K562 (cell line): ENCODE measurements around the gene CFAP53. TPM values are rescaled to one million over a fixed set of nuclear protein-coding genes. Genes with fewer than 3 reads are reported as not detected.

Source experiments
- ATAC-seq: fragments of 200-7000 bp; cut with Tn5 transposase; 3 replicates; pipeline ENCODE4 v1.9.1; 2020; ENCODE audit warnings: moderate library complexity
- BruUV-seq: library from RNA; stranded (reverse); fragments of 400-500 nt; replicated peaks from 2 replicates; lab custom pipeline; 2021; lab: Mats Ljungman, UMichigan
- CTCF ChIA-PET: fragments of 300-600 bp; formaldehyde crosslinking; extraction: SDS; loops from one replicate; lab custom pipeline; 2021; ENCODE audit warnings: low intra/inter-chr PET ratio; lab: Yijun Ruan, JAX
- POLR2A ChIA-PET: fragments of 300-600, 350-650 bp; sonication (Branson Sonifier 250); formaldehyde crosslinking; extraction: SDS; loops from one replicate; lab custom pipeline; 2021; ENCODE audit warnings: antibody characterized with exemption, inconsistent platforms; lab: Yijun Ruan, JAX
- DNase-seq, 4 experiments: peaks; one replicate each; pipeline versions ENCODE4 v3.0.0 to v3.0.0-alpha.2; 2011 to 2018; ENCODE audit warnings: low spot score in 3 of 4, mixed read lengths in 3 of 4; ENCODE audit errors: extremely low read depth in 1 of 4
- FAIRE-seq: peaks from 2 replicates; lab custom pipeline; 2011; peaks lifted over from hg19 to GRCh38; lab: Jason Lieb, UNC
- H2AFZ ChIP-seq: 2 replicates; pipeline ENCODE4 v1.6.0; 2011; ENCODE audit warnings: low read depth, low read length, control low read depth, inconsistent platforms
- H3K27ac ChIP-seq: fragments of 200-600 bp; 3 replicates; pipeline ENCODE4 v1.8.0; 2011; ENCODE audit warnings: low read depth, mild to moderate bottlenecking, control low read depth, inconsistent platforms, low read length, moderate library complexity, mixed read lengths; ENCODE audit errors: extremely low read depth
- H3K27me3 ChIP-seq, 2 experiments: fragments of 300-600 bp in 1 of 2; 2 replicates in 1 of 2; 3 replicates in 1 of 2; pipeline versions ENCODE4 v1.6.0 to v1.8.0; 2011; ENCODE audit warnings: inconsistent platforms in 2 of 2, low read length in 2 of 2, mild to moderate bottlenecking in 1 of 2, mixed read lengths in 1 of 2, moderate library complexity in 1 of 2; ENCODE audit not compliant: control insufficient read depth in 2 of 2, insufficient read depth in 2 of 2
- H3K36me3 ChIP-seq: fragments of 300-600 bp; 3 replicates; pipeline ENCODE4 v1.8.0; 2011; ENCODE audit warnings: mild to moderate bottlenecking, low read length, inconsistent platforms; ENCODE audit not compliant: control insufficient read depth, insufficient read depth
- H3K4me1 ChIP-seq, 2 experiments: fragments of 200-600 bp in 1 of 2; replicated peaks in 1 of 2; 2 replicates in 1 of 2; 3 replicates in 1 of 2; pipeline versions ENCODE4 v1.5.1 to v1.8.0; 2011; ENCODE audit warnings: inconsistent platforms in 2 of 2, low read length in 2 of 2, mild to moderate bottlenecking in 1 of 2, mixed read lengths in 1 of 2, moderate library complexity in 1 of 2; ENCODE audit not compliant: control insufficient read depth in 2 of 2, insufficient read depth in 2 of 2
- H3K4me2 ChIP-seq: 2 replicates; pipeline ENCODE4 v1.6.1; 2011; ENCODE audit warnings: low read length, control low read depth, inconsistent platforms, mixed read lengths; ENCODE audit not compliant: insufficient read depth
- H3K4me3 ChIP-seq: fragments of 200-600 bp; sonication (generic), shearing (Covaris generic); 2 replicates; pipeline ENCODE4 v1.5.1; 2016; ENCODE audit warnings: control low read depth, inconsistent platforms
- H3K79me2 ChIP-seq: fragments of 200-600 bp; 3 replicates; pipeline ENCODE4 v1.8.0; 2011; ENCODE audit warnings: low read length, inconsistent platforms; ENCODE audit not compliant: control insufficient read depth, insufficient read depth
- H3K9ac ChIP-seq, 2 experiments: 2 replicates each; pipeline versions ENCODE4 v1.6.0 to v1.6.1; 2011; ENCODE audit warnings: low read depth in 2 of 2, low read length in 2 of 2, control low read depth in 1 of 2, inconsistent platforms in 1 of 2, mild to moderate bottlenecking in 1 of 2, mixed read lengths in 1 of 2; ENCODE audit not compliant: insufficient read depth in 1 of 2
- H3K9me1 ChIP-seq: one replicate; pipeline ENCODE4 v1.6.0; 2011; ENCODE audit warnings: inconsistent platforms, mild to moderate bottlenecking, low read length, moderate library complexity; ENCODE audit not compliant: control insufficient read depth, insufficient read depth
- H3K9me3 ChIP-seq: replicated peaks from 2 replicates; pipeline ENCODE4 v1.5.1; 2011; ENCODE audit warnings: low read depth, low read length, inconsistent platforms; ENCODE audit not compliant: control insufficient read depth, insufficient read depth
- H4K20me1 ChIP-seq: replicated peaks from 2 replicates; pipeline ENCODE4 v1.6.1; 2011; ENCODE audit warnings: low read length, inconsistent platforms, mixed read lengths; ENCODE audit not compliant: control insufficient read depth, insufficient read depth
- ARID2 ChIP-seq: fragments of 450-650 bp; IDR thresholded peaks from 2 replicates; pipeline ENCODE4 v1.6.1; 2017; ENCODE audit warnings: antibody characterized with exemption, mild to moderate bottlenecking
- CBX3 ChIP-seq, 2 experiments: IDR thresholded peaks; 1 replicate in 1 of 2; 2 replicates in 1 of 2; pipeline ENCODE4 v1.6.1; 2012; ENCODE audit warnings: inconsistent platforms in 2 of 2, low read length in 2 of 2, borderline replicate concordance in 1 of 2, control low read depth in 1 of 2
- EZH2 ChIP-seq: IDR thresholded peaks from 2 replicates; pipeline ENCODE4 v1.6.1; 2012; ENCODE audit warnings: low read depth, mild to moderate bottlenecking, inconsistent platforms, low read length, borderline replicate concordance
- FOXK2 ChIP-seq, 2 experiments: fragments of 450-650 bp; IDR thresholded peaks in 1 of 2; conservative IDR thresholded peaks in 1 of 2; 2 replicates each; pipeline ENCODE4 v1.6.1; 2016; ENCODE audit warnings: low read depth in 2 of 2, mild to moderate bottlenecking in 1 of 2
- KDM2B ChIP-seq: fragments of 250-450 bp; sonication (Bioruptor Pico); IDR thresholded peaks from 2 replicates; pipeline ENCODE4 v1.8.0; 2021; ENCODE audit warnings: mild to moderate bottlenecking, moderate library complexity
- MYC ChIP-seq, 2 experiments: fragments of 250-450 bp in 1 of 2; sonication (Bioruptor Pico) in 1 of 2; IDR thresholded peaks; 2 replicates each; pipeline versions ENCODE4 v1.5.1 to v1.6.1; 2012 to 2021; ENCODE audit warnings: low read depth in 2 of 2, borderline replicate concordance in 1 of 2, improper control_type of control experiment in 1 of 2, low read length in 1 of 2, mild to moderate bottlenecking in 1 of 2, moderate library complexity in 1 of 2
- NFE2L1 ChIP-seq: fragments of 450-650 bp; IDR thresholded peaks from 2 replicates; pipeline ENCODE4 v1.6.1; 2016; ENCODE audit warnings: missing genetic modification characterization, low read depth, mild to moderate bottlenecking, missing compliant biosample characterization, moderate library complexity, borderline replicate concordance
- SUPT5H ChIP-seq: fragments of 450-650 bp; IDR thresholded peaks from 2 replicates; pipeline ENCODE4 v1.6.1; 2016
- TSC22D4 ChIP-seq: fragments of 450-650 bp; IDR thresholded peaks from 2 replicates; pipeline ENCODE4 v1.6.1; 2016; ENCODE audit warnings: missing genetic modification characterization, missing biosample characterization, control low read depth
- USF1 ChIP-seq: sonication (generic); formaldehyde crosslinking; IDR thresholded peaks from 2 replicates; pipeline ENCODE4 v1.9.0; 2022; ENCODE audit warnings: mild to moderate bottlenecking, missing genetic modification reagents
- ZBTB17 ChIP-seq: fragments of 450-650 bp; formaldehyde crosslinking; IDR thresholded peaks from 2 replicates; pipeline ENCODE4 v1.4.0; 2020; ENCODE audit warnings: mild to moderate bottlenecking
- ZNF140 ChIP-seq: fragments of 250-450 bp; sonication (Bioruptor Pico); IDR thresholded peaks from 2 replicates; pipeline ENCODE4 v1.8.0; 2021; ENCODE audit warnings: moderate library complexity, mild to moderate bottlenecking, inconsistent platforms
- ZNF175 ChIP-seq: fragments of 200-800 bp; sonication (Bioruptor generic); IDR thresholded peaks from 2 replicates; pipeline ENCODE4 v1.6.1; 2016; ENCODE audit warnings: low read depth, mild to moderate bottlenecking, missing genetic modification characterization, missing compliant biosample characterization
- ZNF584 ChIP-seq: fragments of 200-800 bp; sonication (Bioruptor generic); IDR thresholded peaks from 2 replicates; pipeline ENCODE4 v1.6.1; 2016; ENCODE audit warnings: low read depth, mild to moderate bottlenecking, missing genetic modification characterization, missing compliant biosample characterization
- WGBS: fragments of 100-300 bp; shearing (Covaris generic); methylation state at CpG from one replicate; pipeline ENCODE4 v1.1.6; 2016; ENCODE audit warnings: low coverage, mixed read lengths; ENCODE audit not compliant: insufficient coverage; ENCODE audit errors: missing lambda C conversion rate; 5-methylcytosine and 5-hydroxymethylcytosine counted together
- in situ Hi-C: fragments of 300-500 bp; cut with MboI; formaldehyde crosslinking; loops from 4 replicates; pipeline ENCODE4 v1.15.0; 2018; ENCODE audit warnings: inconsistent platforms, mixed read lengths
- intact Hi-C: fragments of 100-400 bp; cut with micrococcal nuclease; formaldehyde crosslinking; loops from 2 replicates; pipeline ENCODE4 v1.14.2; 2022
- polyA plus RNA-seq, 8 experiments: library from polyadenylated mRNA; depleted of rRNA in 4 of 8; stranded (reverse) in 5 of 8; unstranded in 3 of 8; fragments of >200 nt; fragmentation: Nextera tagmentation in 2 of 8; fragmentation: Illumina TruSeq in 1 of 8; extraction: Ambion mirVana in 2 of 8; extraction: Trizol in 1 of 8; gene quantifications; 2 replicates each; pipeline versions ENCODE4 v1.2.1 to v1.2.3, GENCODE V29; 2011 to 2014; ENCODE audit warnings: inconsistent platforms in 1 of 8, missing spikeins in 1 of 8
- total RNA-seq, 7 experiments: library from RNA; depleted of rRNA in 6 of 7; stranded (reverse); fragments of >200 nt in 6 of 7; fragmentation: Illumina TruSeq in 2 of 7; extraction: Trizol in 2 of 7; gene quantifications; 2 replicates each; pipeline versions ENCODE4 v1.2.1 to v1.2.3, GENCODE V29; 2011 to 2021; ENCODE audit warnings: low replicate concordance in 1 of 7
- TF ChIP-seq, protein P1 (sequence below): fragments of 200-400 bp; formaldehyde crosslinking; IDR thresholded peaks from 2 replicates; pipeline ENCODE4 v1.6.1; 2017; ENCODE audit warnings: mild to moderate bottlenecking, low read depth, low read length, moderate library complexity

Gene CFAP53
- total and polyA plus RNA-seq, 9 of the 15 experiments (the other 6 are each of a cell fraction or from before 2014, with no cell fraction given): 0.21 to 1.9 (median 1.2) TPM

GRCh38 chr18:50276452-50276851 lies 10.2 kb upstream of the CFAP53 start:
- H3K9me1 ChIP-seq: no peaks in the 10 kb centered on the region
- H3K27me3 ChIP-seq: no peaks in the 10 kb centered on the region
- ChIA-PET POLR2A (no interaction called here), CTCF (no interaction called here)
- TF ChIP-seq CBX3 (IDR thresholded peaks at IDR 0.05; ENCODE audit: borderline replicate concordance in 1 of 2, low read length in 2 of 2): no peak
- TF ChIP-seq, protein P1, sequence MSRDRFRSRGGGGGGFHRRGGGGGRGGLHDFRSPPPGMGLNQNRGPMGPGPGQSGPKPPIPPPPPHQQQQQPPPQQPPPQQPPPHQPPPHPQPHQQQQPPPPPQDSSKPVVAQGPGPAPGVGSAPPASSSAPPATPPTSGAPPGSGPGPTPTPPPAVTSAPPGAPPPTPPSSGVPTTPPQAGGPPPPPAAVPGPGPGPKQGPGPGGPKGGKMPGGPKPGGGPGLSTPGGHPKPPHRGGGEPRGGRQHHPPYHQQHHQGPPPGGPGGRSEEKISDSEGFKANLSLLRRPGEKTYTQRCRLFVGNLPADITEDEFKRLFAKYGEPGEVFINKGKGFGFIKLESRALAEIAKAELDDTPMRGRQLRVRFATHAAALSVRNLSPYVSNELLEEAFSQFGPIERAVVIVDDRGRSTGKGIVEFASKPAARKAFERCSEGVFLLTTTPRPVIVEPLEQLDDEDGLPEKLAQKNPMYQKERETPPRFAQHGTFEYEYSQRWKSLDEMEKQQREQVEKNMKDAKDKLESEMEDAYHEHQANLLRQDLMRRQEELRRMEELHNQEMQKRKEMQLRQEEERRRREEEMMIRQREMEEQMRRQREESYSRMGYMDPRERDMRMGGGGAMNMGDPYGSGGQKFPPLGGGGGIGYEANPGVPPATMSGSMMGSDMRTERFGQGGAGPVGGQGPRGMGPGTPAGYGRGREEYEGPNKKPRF: no peak
- TF ChIP-seq NFE2L1: no peak
- no peak for TF ChIP-seq SUPT5H
- TF ChIP-seq ZNF175 (CRISPR knock-in tag): no peak
- TF ChIP-seq KDM2B (CRISPR knock-in tag): no peak
- no peak for TF ChIP-seq EZH2
- TF ChIP-seq ZNF140 (CRISPR knock-in tag): no peak
- no peak for TF ChIP-seq ARID2
- TF ChIP-seq ZNF584 (CRISPR knock-in tag): no peak
- no peak for TF ChIP-seq TSC22D4 (tag)
- TF ChIP-seq FOXK2 (conservative IDR thresholded peaks at IDR 0.05 in 1 of 2, IDR thresholded peaks at IDR 0.05 in 1 of 2; ENCODE audit: low read depth in 2 of 2): no peak
- TF ChIP-seq USF1 (CRISPR knock-in tag): no peak
- no peak for TF ChIP-seq ZBTB17
- no peak for TF ChIP-seq MYC (IDR thresholded peaks at IDR 0.05; ENCODE audit: low read depth, low read length)
- TF ChIP-seq MYC (CRISPR knock-in tag; IDR thresholded peaks at IDR 0.05; ENCODE audit: borderline replicate concordance, low read depth): no peak
- H3K36me3 ChIP-seq: peaks cover 83% of the 10 kb centered on the region; the same call in 2 of the 3 replicates
- no TSS peak for BruUV-seq
- H2AFZ ChIP-seq: no peak overlapping the region
- no peak overlapping the region for H3K9ac ChIP-seq
- H4K20me1 ChIP-seq: peaks cover 2% of the 10 kb centered on the region; the same call in 1 of the 2 replicates
- FAIRE-seq (no peak), DNase-seq (no peak), ATAC-seq (no peak)
- in situ Hi-C loops (no loop called here), intact Hi-C loops (no loop called here)
- H3K4me2 ChIP-seq: no peak overlapping the region
- peaks cover 33% of the 10 kb centered on the region for H3K79me2 ChIP-seq
- H3K4me1 ChIP-seq: peaks cover 4 to 11% of the 10 kb centered on the region in 2 experiments; a peak in 3 of 5 replicates
- H3K9me3 ChIP-seq: no peaks in the 10 kb centered on the region
- H3K4me3 ChIP-seq: no peak overlapping the region
- whole genome bisulfite sequencing: 60% methylated on average over 1 of the region's 4 CpGs
- H3K27ac ChIP-seq: no peak overlapping the region
